HepG2 (cell line): Measurements from ENCODE around the gene RASD1. TPM values are rescaled to one million over a fixed set of nuclear protein-coding genes. Genes with fewer than 3 reads are reported as not detected.

Experiments used
- ATAC-seq: fragments of 200-7000 bp; cut with Tn5 transposase; 3 replicates; pipeline ENCODE4 v1.9.1; 2020; ENCODE audit warnings: mild to moderate bottlenecking, moderate library complexity
- BruUV-seq: library from RNA; stranded (reverse); fragments of 400-500 nt; replicated peaks from 2 replicates; lab custom pipeline; 2021; lab: Mats Ljungman, UMichigan
- CTCF ChIA-PET: fragments of 300-600 bp; formaldehyde crosslinking; extraction: SDS; loops from one replicate; lab custom pipeline; 2021; ENCODE audit warnings: low total read pairs, inconsistent platforms, low intra/inter-chr PET ratio; lab: Yijun Ruan, JAX
- POLR2A ChIA-PET: fragments of 350-600 bp; sonication (Branson Sonifier 250); formaldehyde crosslinking; loops from one replicate; lab custom pipeline; 2020; ENCODE audit warnings: antibody characterized with exemption, inconsistent platforms; lab: Yijun Ruan, JAX
- DNase-seq: peaks from one replicate; pipeline ENCODE4 v3.0.0-alpha.2; 2015; ENCODE audit warnings: low spot score
- FAIRE-seq: peaks from 3 replicates; lab custom pipeline; 2011; peaks lifted over from hg19 to GRCh38; lab: Jason Lieb, UNC
- H2AFZ ChIP-seq: one replicate; pipeline ENCODE4 v1.6.1; 2011; ENCODE audit warnings: low read length, inconsistent platforms
- H3K27ac ChIP-seq: fragments of 300-600 bp; 3 replicates; pipeline ENCODE4 v1.8.0; 2011; ENCODE audit warnings: mixed run types, mild to moderate bottlenecking, mixed read lengths, low read length, inconsistent platforms; ENCODE audit not compliant: insufficient read depth; ENCODE audit errors: extremely low read length
- H3K27me3 ChIP-seq, 2 experiments: fragments of 200-600 bp in 1 of 2; 2 replicates in 1 of 2; 3 replicates in 1 of 2; pipeline versions ENCODE4 v1.6.0 to v1.8.0; 2011; ENCODE audit warnings: low read length in 2 of 2, mild to moderate bottlenecking in 2 of 2, moderate library complexity in 2 of 2, inconsistent platforms in 1 of 2; ENCODE audit not compliant: insufficient read depth in 2 of 2, control insufficient read depth in 1 of 2
- H3K36me3 ChIP-seq, 2 experiments: fragments of 200-600 bp in 1 of 2; replicated peaks in 1 of 2; 2 replicates in 1 of 2; 3 replicates in 1 of 2; pipeline versions ENCODE4 v1.5.1 to v1.8.0; 2011; ENCODE audit warnings: low read length in 2 of 2, inconsistent platforms in 1 of 2; ENCODE audit not compliant: insufficient read depth in 2 of 2, control insufficient read depth in 1 of 2
- H3K4me1 ChIP-seq: 2 replicates; pipeline ENCODE4 v1.5.1; 2012; ENCODE audit warnings: low read length, inconsistent platforms; ENCODE audit not compliant: insufficient read depth
- H3K4me2 ChIP-seq: 2 replicates; pipeline ENCODE4 v1.6.0; 2011; ENCODE audit warnings: low read depth, low read length, inconsistent platforms
- H3K4me3 ChIP-seq, 3 experiments: fragments of 200-600 bp in 1 of 3; sonication (generic), shearing (Covaris generic) in 1 of 3; replicated peaks in 1 of 3; 2 replicates each; pipeline ENCODE4 v1.5.1; 2011 to 2016; ENCODE audit warnings: low read length in 3 of 3, inconsistent platforms in 2 of 3, low read depth in 2 of 3, mild to moderate bottlenecking in 2 of 3, control low read depth in 1 of 3, mixed read lengths in 1 of 3; ENCODE audit not compliant: insufficient read depth in 1 of 3
- H3K79me2 ChIP-seq: one replicate; pipeline ENCODE4 v1.6.1; 2011; ENCODE audit warnings: low read length, inconsistent platforms; ENCODE audit not compliant: insufficient read depth
- H3K9ac ChIP-seq: 2 replicates; pipeline ENCODE4 v1.6.0; 2011; ENCODE audit warnings: mild to moderate bottlenecking, low read depth, low read length, inconsistent platforms; ENCODE audit not compliant: insufficient read depth
- H3K9me3 ChIP-seq: 2 replicates; pipeline ENCODE4 v1.5.1; 2012; ENCODE audit warnings: mild to moderate bottlenecking, low read length
- H4K20me1 ChIP-seq: 2 replicates; pipeline ENCODE4 v1.6.0; 2011; ENCODE audit warnings: inconsistent platforms, mild to moderate bottlenecking, low read length, moderate library complexity; ENCODE audit not compliant: insufficient read depth
- CBX2 ChIP-seq, 2 experiments: fragments of 200-600 bp in 1 of 2; sonication (generic); formaldehyde crosslinking in 1 of 2; IDR thresholded peaks; 2 replicates each; pipeline versions ENCODE4 v1.7.0 to v1.8.1; 2018 to 2022; ENCODE audit warnings: low read depth in 2 of 2, low read length in 1 of 2, mild to moderate bottlenecking in 1 of 2, missing genetic modification reagents in 1 of 2
- DRAP1 ChIP-seq: IDR thresholded peaks from 2 replicates; pipeline ENCODE4 v1.6.1; 2016; ENCODE audit warnings: missing genetic modification reagents, missing compliant biosample characterization
- HDAC6 ChIP-seq: fragments of 200-600 bp; sonication (generic); IDR thresholded peaks from 2 replicates; pipeline ENCODE4 v1.7.0; 2017; ENCODE audit warnings: mild to moderate bottlenecking, antibody characterized with exemption, low read length, low read depth
- SALL2 ChIP-seq: sonication (generic); formaldehyde crosslinking; IDR thresholded peaks from 2 replicates; pipeline ENCODE4 v1.8.1; 2023; ENCODE audit warnings: mild to moderate bottlenecking, missing genetic modification reagents, inconsistent platforms
- TAF1 ChIP-seq: sonication (generic); formaldehyde crosslinking; IDR thresholded peaks from 2 replicates; pipeline ENCODE4 v1.4.0; 2020; ENCODE audit warnings: missing genetic modification reagents
- YEATS4 ChIP-seq: sonication (generic); formaldehyde crosslinking; IDR thresholded peaks from 2 replicates; pipeline ENCODE4 v1.4.0; 2020; ENCODE audit warnings: missing genetic modification reagents, borderline replicate concordance
- ZNF124 ChIP-seq: sonication (generic); formaldehyde crosslinking; IDR thresholded peaks from 2 replicates; pipeline ENCODE4 v1.4.0; 2020; ENCODE audit warnings: missing genetic modification reagents
- ZNF24 ChIP-seq: fragments of 450-650 bp; IDR thresholded peaks from 2 replicates; pipeline ENCODE4 v1.6.1; 2017; ENCODE audit warnings: antibody characterized with exemption, mild to moderate bottlenecking
- ZNF605 ChIP-seq: sonication (generic); formaldehyde crosslinking; IDR thresholded peaks from 2 replicates; pipeline ENCODE4 v1.8.0; 2022; ENCODE audit warnings: mild to moderate bottlenecking, missing genetic modification reagents
- ZNF816 ChIP-seq: sonication (generic); formaldehyde crosslinking; IDR thresholded peaks from 2 replicates; pipeline ENCODE4 v1.8.0; 2022; ENCODE audit warnings: missing genetic modification reagents, mild to moderate bottlenecking, borderline replicate concordance
- WGBS: methylation state at CpG from one replicate; pipeline ENCODE4 v1.1.6; 2017; ENCODE audit warnings: low lambda C conversion rate; 5-methylcytosine and 5-hydroxymethylcytosine counted together
- in situ Hi-C: cut with HindIII; loops from 2 replicates; pipeline ENCODE4 v1.10.0; 2017; ENCODE audit warnings: low pct_unique_long_range_greater_than_20kb; ENCODE audit not compliant: extremely low pct_ligation_motif_present
- intact Hi-C: fragments of 100-400 bp; cut with micrococcal nuclease; formaldehyde crosslinking; loops from one replicate; pipeline ENCODE4 v1.10.0; 2022; ENCODE audit not compliant: unreplicated experiment
- polyA plus RNA-seq, 8 experiments: library from polyadenylated mRNA; depleted of rRNA in 3 of 8; stranded (reverse) in 7 of 8; unstranded in 1 of 8; fragments of >200 nt; fragmentation: Illumina TruSeq in 4 of 8; extraction: Trizol in 4 of 8; gene quantifications; 2 replicates each; pipeline versions ENCODE4 v1.2.1 to v1.2.3, GENCODE V29; 2011 to 2016; ENCODE audit warnings: low read depth in 4 of 8, missing spikeins in 1 of 8, mixed read lengths in 1 of 8; ENCODE audit not compliant: insufficient read depth in 1 of 8
- total RNA-seq, 5 experiments: library from RNA; depleted of rRNA; stranded (reverse); fragments of >200 nt; fragmentation: Illumina TruSeq; extraction: Trizol; gene quantifications; 2 replicates each; pipeline ENCODE4 v1.2.3, GENCODE V29; 2016; ENCODE audit warnings: low read depth in 1 of 5
- TF ChIP-seq, protein P1 (sequence below): IDR thresholded peaks from 2 replicates; pipeline ENCODE4 v1.6.1; 2012; ENCODE audit warnings: low read depth, low read length, improper control_type of control experiment
- TF ChIP-seq, protein P2 (sequence below): sonication (generic); formaldehyde crosslinking; IDR thresholded peaks from 2 replicates; pipeline ENCODE4 v1.4.0; 2020; ENCODE audit warnings: missing genetic modification reagents, borderline replicate concordance

RASD1 gene
- total and polyA plus RNA-seq, 2 of the 13 experiments (the other 11 are each of a cell fraction or from before 2014, with no cell fraction given), result 1.6 to 4.2 TPM

- Histone ChIP-seq H3K4me3 (no peak overlapping the region), H3K4me1 (peaks cover 34% of the 10 kb centered on the region), H3K79me2 (no peaks in the 10 kb centered on the region), H3K9ac (no peak overlapping the region), H2AFZ (no peak overlapping the region), H3K27ac (no peak overlapping the region), H3K36me3 (no peaks in the 10 kb centered on the region), H3K4me2 (no peak overlapping the region), H3K27me3 (no peaks in the 10 kb centered on the region), H4K20me1 (no peaks in the 10 kb centered on the region), H3K9me3 (peaks cover 6% of the 10 kb centered on the region; the same call in 1 of the 2 replicates)
- WGBS, result 76% methylated on average over 17 of the region's 19 CpGs
- no TSS peak for BruUV-seq
- TF ChIP-seq YEATS4 (CRISPR knock-in tag) (no peak), HDAC6 (no peak), DRAP1 (CRISPR knock-in tag) (no peak), SALL2 (CRISPR knock-in tag) (no peak), ZNF605 (CRISPR knock-in tag) (no peak), CBX2 (IDR thresholded peaks at IDR 0.05; ENCODE audit: low read depth, low read length) (no peak), CBX2 (CRISPR knock-in tag; IDR thresholded peaks at IDR 0.05; ENCODE audit: low read depth) (no peak), ZNF124 (CRISPR knock-in tag) (no peak), ZNF24 (no peak), TAF1 (no peak), ZNF816 (CRISPR knock-in tag) (no peak)
- TF ChIP-seq, protein P1, sequence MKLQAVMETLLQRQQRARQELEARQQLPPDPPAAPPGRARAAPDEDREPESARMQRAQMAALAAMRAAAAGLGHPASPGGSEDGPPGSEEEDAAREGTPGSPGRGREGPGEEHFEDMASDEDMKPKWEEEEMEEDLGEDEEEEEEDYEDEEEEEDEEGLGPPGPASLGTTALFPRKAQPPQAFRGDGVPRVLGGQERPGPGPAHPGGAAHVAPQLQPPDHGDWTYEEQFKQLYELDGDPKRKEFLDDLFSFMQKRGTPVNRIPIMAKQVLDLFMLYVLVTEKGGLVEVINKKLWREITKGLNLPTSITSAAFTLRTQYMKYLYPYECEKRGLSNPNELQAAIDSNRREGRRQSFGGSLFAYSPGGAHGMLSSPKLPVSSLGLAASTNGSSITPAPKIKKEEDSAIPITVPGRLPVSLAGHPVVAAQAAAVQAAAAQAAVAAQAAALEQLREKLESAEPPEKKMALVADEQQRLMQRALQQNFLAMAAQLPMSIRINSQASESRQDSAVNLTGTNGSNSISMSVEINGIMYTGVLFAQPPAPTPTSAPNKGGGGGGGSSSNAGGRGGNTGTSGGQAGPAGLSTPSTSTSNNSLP, result no peak
- TF ChIP-seq, protein P2, sequence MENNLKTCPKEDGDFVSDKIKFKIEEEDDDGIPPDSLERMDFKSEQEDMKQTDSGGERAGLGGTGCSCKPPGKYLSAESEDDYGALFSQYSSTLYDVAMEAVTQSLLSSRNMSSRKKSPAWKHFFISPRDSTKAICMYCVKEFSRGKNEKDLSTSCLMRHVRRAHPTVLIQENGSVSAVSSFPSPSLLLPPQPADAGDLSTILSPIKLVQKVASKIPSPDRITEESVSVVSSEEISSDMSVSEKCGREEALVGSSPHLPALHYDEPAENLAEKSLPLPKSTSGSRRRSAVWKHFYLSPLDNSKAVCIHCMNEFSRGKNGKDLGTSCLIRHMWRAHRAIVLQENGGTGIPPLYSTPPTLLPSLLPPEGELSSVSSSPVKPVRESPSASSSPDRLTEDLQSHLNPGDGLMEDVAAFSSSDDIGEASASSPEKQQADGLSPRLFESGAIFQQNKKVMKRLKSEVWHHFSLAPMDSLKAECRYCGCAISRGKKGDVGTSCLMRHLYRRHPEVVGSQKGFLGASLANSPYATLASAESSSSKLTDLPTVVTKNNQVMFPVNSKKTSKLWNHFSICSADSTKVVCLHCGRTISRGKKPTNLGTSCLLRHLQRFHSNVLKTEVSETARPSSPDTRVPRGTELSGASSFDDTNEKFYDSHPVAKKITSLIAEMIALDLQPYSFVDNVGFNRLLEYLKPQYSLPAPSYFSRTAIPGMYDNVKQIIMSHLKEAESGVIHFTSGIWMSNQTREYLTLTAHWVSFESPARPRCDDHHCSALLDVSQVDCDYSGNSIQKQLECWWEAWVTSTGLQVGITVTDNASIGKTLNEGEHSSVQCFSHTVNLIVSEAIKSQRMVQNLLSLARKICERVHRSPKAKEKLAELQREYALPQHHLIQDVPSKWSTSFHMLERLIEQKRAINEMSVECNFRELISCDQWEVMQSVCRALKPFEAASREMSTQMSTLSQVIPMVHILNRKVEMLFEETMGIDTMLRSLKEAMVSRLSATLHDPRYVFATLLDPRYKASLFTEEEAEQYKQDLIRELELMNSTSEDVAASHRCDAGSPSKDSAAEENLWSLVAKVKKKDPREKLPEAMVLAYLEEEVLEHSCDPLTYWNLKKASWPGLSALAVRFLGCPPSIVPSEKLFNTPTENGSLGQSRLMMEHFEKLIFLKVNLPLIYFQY (CRISPR knock-in tag), result no peak
- in situ Hi-C loops (no loop called here), intact Hi-C loops (no loop called here)
- CTCF ChIA-PET, result no interaction called here
- no peak for ATAC-seq
- FAIRE-seq, result no peak
- no peak for DNase-seq
- POLR2A ChIA-PET, result interaction anchor here (1.1 kb wide), 1 partner anchor 10 kb away, joined by 4 read pairs; no protein-coding TSS in a partner anchor
These were observed 39.9 kb downstream of the RASD1 start for GRCh38 chr17:17456251-17456650.
